ENCODE results near the gene EPHA10. TPM values are rescaled to one million over a fixed set of nuclear protein-coding genes. Genes with fewer than 3 reads are reported as not detected.

Gene EPHA10
- total RNA-seq, 4 donors from 2014 or later, result 0.17 TPM; not detected in 3

- Histone ChIP-seq H3K4me3 (no peak overlapping the region), H3K4me1 (no peaks in the 10 kb centered on the region), H3K27ac (no peak overlapping the region), H3K36me3 (no peaks in the 10 kb centered on the region), H3K9me3 (no peaks in the 10 kb centered on the region), H3K27me3 (no peaks in the 10 kb centered on the region)
- intact Hi-C loops (cut with DNase I; ENCODE audit: low total_unique reads), result no loop called here
- no peak for TF ChIP-seq CTCF (IDR thresholded peaks at IDR 0.05 in 4 of 5, conservative IDR thresholded peaks at IDR 0.05 in 1 of 5)
- TF ChIP-seq POLR2A (IDR thresholded peaks at IDR 0.05), result no peak
- in situ Hi-C loops (cut with MboI; ENCODE audit: low sequenced_read_pairs in 4 of 4), result no loop called here
- no peak for DNase-seq
- no peak for ATAC-seq
These were observed 63.9 kb downstream of the EPHA10 start for GRCh38 chr1:37701051-37701450.

GRCh38 chr1:37699147-37699546 lies 65.8 kb downstream of the EPHA10 start:
- ATAC-seq, result no peak
- Histone ChIP-seq H3K9me3 (no peaks in the 10 kb centered on the region), H3K36me3 (no peaks in the 10 kb centered on the region), H3K27ac (no peak overlapping the region), H3K27me3 (no peaks in the 10 kb centered on the region), H3K4me3 (no peak overlapping the region), H3K4me1 (no peaks in the 10 kb centered on the region)
- in situ Hi-C loops (cut with MboI; ENCODE audit: low sequenced_read_pairs in 4 of 4), result loop anchor here in 1 of 4 donors (10.0 kb wide), 1 partner anchor 156 kb away; the partner anchor contains the start of gene MTF1
- DNase-seq, result no peak
- intact Hi-C loops (cut with DNase I; ENCODE audit: low total_unique reads), result loop anchor here (10.0 kb wide), 1 partner anchor 326 kb away; no protein-coding TSS in a partner anchor
- TF ChIP-seq POLR2A (IDR thresholded peaks at IDR 0.05), result no peak
- TF ChIP-seq CTCF (IDR thresholded peaks at IDR 0.05 in 4 of 5, conservative IDR thresholded peaks at IDR 0.05 in 1 of 5), result no peak

GRCh38 chr1:37697737-37698136 lies 67.2 kb downstream of the EPHA10 start:
- Histone ChIP-seq H3K4me3 (no peak overlapping the region), H3K27me3 (no peaks in the 10 kb centered on the region), H3K9me3 (no peaks in the 10 kb centered on the region), H3K4me1 (peaks cover 1 to 3% of the 10 kb centered on the region in 2 donors), H3K27ac (no peak overlapping the region), H3K36me3 (no peaks in the 10 kb centered on the region)
- in situ Hi-C loops (cut with MboI; ENCODE audit: low sequenced_read_pairs in 4 of 4) (loop anchor here in 1 of 4 donors (10.0 kb wide), 1 partner anchor 157 kb away; the partner anchor contains the start of gene MTF1), intact Hi-C loops (cut with DNase I; ENCODE audit: low total_unique reads) (loop anchor here (10.0 kb wide), 1 partner anchor 327 kb away; no protein-coding TSS in a partner anchor)
- TF ChIP-seq POLR2A (IDR thresholded peaks at IDR 0.05), result no peak
- TF ChIP-seq CTCF (IDR thresholded peaks at IDR 0.05 in 4 of 5, conservative IDR thresholded peaks at IDR 0.05 in 1 of 5), result no peak
- DNase-seq, result no peak
- ATAC-seq, result no peak

- Histone ChIP-seq H3K27ac (no peak overlapping the region), H3K27me3 (no peaks in the 10 kb centered on the region), H3K4me1 (peaks cover 3 to 6% of the 10 kb centered on the region in 2 donors), H3K36me3 (no peaks in the 10 kb centered on the region), H3K9me3 (no peaks in the 10 kb centered on the region), H3K4me3 (no peak overlapping the region)
- TF ChIP-seq POLR2A (IDR thresholded peaks at IDR 0.05), result no peak
- no peak for TF ChIP-seq CTCF (IDR thresholded peaks at IDR 0.05 in 4 of 5, conservative IDR thresholded peaks at IDR 0.05 in 1 of 5)
- no peak for ATAC-seq
- DNase-seq, result no peak
- in situ Hi-C loops (cut with MboI; ENCODE audit: low sequenced_read_pairs in 4 of 4), result loop anchor here in 1 of 4 donors (10.0 kb wide), 1 partner anchor 158 kb away; the partner anchor contains the start of gene MTF1
- intact Hi-C loops (cut with DNase I; ENCODE audit: low total_unique reads), result loop anchor here (10.0 kb wide), 1 partner anchor 328 kb away; no protein-coding TSS in a partner anchor
These were observed 67.8 kb downstream of the EPHA10 start for GRCh38 chr1:37697090-37697489.
